ENCODE data around the gene MTF1. TPM values are rescaled to one million over a fixed set of nuclear protein-coding genes. Genes with fewer than 3 reads are reported as not detected.

Gene MTF1
- total and polyA plus RNA-seq, 12 donors = 1.5 to 17.1 (median 10.5) TPM

GRCh38 chr1:37822906-37823815 lies 36.2 kb downstream of the MTF1 start:
- Histone ChIP-seq H3K27me3 (no peaks in the 10 kb centered on the region), H3K36me3 (peaks cover 0 to 94% (median 22%) of the 10 kb centered on the region in 9 donors), H3K4me1 (peaks cover 0 to 16% (median 0%) of the 10 kb centered on the region in 9 donors), H3K9me3 (no peaks in the 10 kb centered on the region), H3K4me3 (no peak overlapping the region), H3K27ac (no peak overlapping the region)
- WGBS, 2 donors = 93 to 95% methylated on average over 9 of the region's 9 CpGs
- no peak for DNase-seq
- TF ChIP-seq CTCF (IDR thresholded peaks at IDR 0.05) = no peak
- intact Hi-C loops (cut with DNase I) = no loop called here
- ATAC-seq = no peak

GRCh38 chr1:37821481-37821880 lies 37.9 kb downstream of the MTF1 start:
- H3K4me1 ChIP-seq = peaks cover 0 to 16% (median 5%) of the 10 kb centered on the region in 9 donors
- WGBS, 2 donors = 91 to 97% methylated on average over 2 of the region's 2 CpGs

GRCh38 chr1:37817481-37817880 lies 41.9 kb downstream of the MTF1 start:
- intact Hi-C loops (cut with DNase I) = loop anchor here in 1 of 10 donors (10.0 kb wide), 1 partner anchor 167 kb away; no protein-coding TSS in a partner anchor
- ATAC-seq = peak in 4 of 8 donors; percentile 61 to 73 (median 64)
- H3K27ac ChIP-seq = peak overlapping the region in 1 of 10 donors; percentile 2
- WGBS, 2 donors = 19 to 23% methylated on average over 2 of the region's 2 CpGs
- peaks cover 0 to 97% (median 24%) of the 10 kb centered on the region in 9 donors for H3K36me3 ChIP-seq
- no peaks in the 10 kb centered on the region for H3K27me3 ChIP-seq
- H3K4me3 ChIP-seq = no peak overlapping the region
- no peak for TF ChIP-seq CTCF (IDR thresholded peaks at IDR 0.05)
- peak; percentile 30 to 31 for DNase-seq
- H3K4me1 ChIP-seq = peaks cover 0 to 8% (median 4%) of the 10 kb centered on the region in 9 donors
- no peaks in the 10 kb centered on the region for H3K9me3 ChIP-seq

More at GRCh38 chr1:37821481-37821880, 37.9 kb downstream of the MTF1 start:
- intact Hi-C loops (cut with DNase I) = no loop called here
- no peak for TF ChIP-seq CTCF (IDR thresholded peaks at IDR 0.05)
- Histone ChIP-seq H3K27me3 (no peaks in the 10 kb centered on the region), H3K27ac (no peak overlapping the region), H3K9me3 (no peaks in the 10 kb centered on the region), H3K4me3 (no peak overlapping the region), H3K36me3 (peaks cover 0 to 95% (median 22%) of the 10 kb centered on the region in 9 donors)
- ATAC-seq (no peak), DNase-seq (no peak)

GRCh38 chr1:37814252-37814651 lies 45.1 kb downstream of the MTF1 start:
- DNase-seq (no peak), ATAC-seq (peak in 1 of 8 donors; percentile 31)
- Histone ChIP-seq H3K36me3 (peaks cover 0 to 79% (median 13%) of the 10 kb centered on the region in 9 donors), H3K4me1 (peaks cover 0 to 31% (median 9%) of the 10 kb centered on the region in 9 donors), H3K27me3 (no peaks in the 10 kb centered on the region), H3K9me3 (no peaks in the 10 kb centered on the region), H3K27ac (peak overlapping the region in 1 of 10 donors; percentile 15), H3K4me3 (no peak overlapping the region)
- WGBS, 2 donors = 80 to 81% methylated on average over 7 of the region's 7 CpGs
- intact Hi-C loops (cut with DNase I) = loop anchor here in 5 of 10 donors (5.0 to 10.0 kb wide), 3 partner anchors 43 to 171 kb away; partner anchors contain the start of gene MTF1 (in 4 of the 5)
- TF ChIP-seq CTCF (IDR thresholded peaks at IDR 0.05) = no peak

Measured in heart right ventricle (tissue), 16 donors.